Right forelimb (tissue), 1 donor: Measurements from ENCODE around the gene TM4SF4.

Source experiments
- DNase-seq: peaks from one replicate; pipeline ENCODE4 v3.0.0-alpha.2; 2018

The TM4SF4 gene

DNA sequence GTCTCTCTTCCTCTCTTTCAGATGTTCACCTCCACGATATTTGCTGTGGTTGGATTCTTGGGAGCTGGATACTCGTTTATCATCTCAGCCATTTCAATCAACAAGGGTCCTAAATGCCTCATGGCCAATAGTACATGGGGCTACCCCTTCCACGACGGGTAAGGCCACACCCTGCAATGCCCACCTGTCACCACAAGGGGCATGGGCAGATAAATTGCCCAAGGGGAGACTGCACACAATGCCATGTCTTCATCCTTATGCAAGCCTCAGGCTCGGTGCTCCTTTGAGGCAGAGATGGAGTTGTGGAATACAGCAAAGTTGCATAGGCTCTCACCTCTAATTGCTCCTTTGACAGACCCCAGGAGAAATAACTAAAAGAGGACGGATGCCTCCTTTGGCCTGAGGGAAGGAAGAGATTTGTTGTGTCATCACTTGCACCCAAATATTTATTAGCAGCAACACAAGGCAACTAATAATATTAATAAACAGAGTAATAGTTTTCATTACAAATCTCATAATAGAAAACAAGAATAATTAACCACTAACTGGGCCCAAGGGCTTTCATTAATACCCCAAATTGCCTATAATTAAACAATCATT is 13.2 kb downstream of the TM4SF4 start:
- DNase-seq = no peak

- no peak for DNase-seq
These were observed 14.7 kb downstream of the TM4SF4 start for GRCh38 chr3:149489060-149489690.

GRCh38 chr3:149490260-149490971 is 15.9 kb downstream of the TM4SF4 start:
- DNase-seq = no peak

- DNase-seq = no peak
These were observed 19.0 kb downstream of the TM4SF4 start for GRCh38 chr3:149493315-149494021.

- DNase-seq = peak; percentile 79
These were observed 19.7 kb downstream of the TM4SF4 start for GRCh38 chr3:149494022-149494758.

GRCh38 chr3:149494759-149495580 is 20.5 kb downstream of the TM4SF4 start:
- DNase-seq = no peak

DNA sequence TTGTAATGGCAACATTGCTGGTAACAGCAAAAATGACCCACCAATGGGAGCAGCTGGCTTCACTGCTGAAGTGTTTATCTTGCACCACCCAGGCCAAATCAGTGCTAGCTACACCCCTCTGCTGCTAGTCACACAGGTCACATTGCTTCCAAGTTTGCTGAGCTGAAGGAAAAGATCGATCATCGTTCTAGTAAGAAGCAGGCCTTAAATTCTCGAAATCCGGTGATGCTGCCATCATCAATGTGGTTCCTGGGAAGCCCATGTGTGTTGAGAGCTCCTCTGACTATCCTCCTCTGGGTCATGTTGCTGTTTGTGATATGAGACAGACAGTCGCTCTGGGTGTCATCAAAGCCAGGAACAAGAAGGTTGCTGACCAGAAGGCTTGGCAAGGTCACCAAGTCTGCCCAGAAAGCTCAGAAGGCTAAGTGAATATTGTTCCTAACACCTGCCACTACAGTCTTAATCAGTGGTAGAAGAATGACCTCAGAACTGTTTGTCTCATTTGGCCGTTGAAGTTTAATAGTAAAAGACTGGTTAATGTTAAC is 21.2 kb downstream of the TM4SF4 start:
- no peak for DNase-seq

- no peak for DNase-seq
These were observed 22.4 kb downstream of the TM4SF4 start for GRCh38 chr3:149496891-149497290.

GRCh38 chr3:149497966-149498670 is 23.6 kb downstream of the TM4SF4 start:
- no peak for DNase-seq

GRCh38 chr3:149501524-149501923 is 27.0 kb downstream of the TM4SF4 start:
- DNase-seq = no peak

DNA sequence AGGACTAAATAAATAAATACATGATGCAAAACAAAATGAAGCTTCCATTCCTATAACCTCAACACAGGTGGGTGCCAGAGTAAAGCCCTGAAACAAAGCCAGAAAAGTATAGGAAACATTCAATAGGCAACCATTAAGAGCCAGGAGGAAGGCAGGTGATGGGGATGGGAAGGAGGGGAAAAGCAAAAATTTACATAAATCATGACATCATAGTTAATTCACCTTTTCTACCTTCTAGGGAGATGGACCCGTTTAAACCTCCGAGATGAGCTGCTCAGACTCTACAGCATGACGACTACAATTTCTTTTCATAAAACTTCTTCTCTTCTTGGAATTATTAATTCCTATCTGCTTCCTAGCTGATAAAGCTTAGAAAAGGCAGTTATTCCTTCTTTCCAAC is 27.9 kb downstream of the TM4SF4 start:
- DNase-seq = no peak

DNA sequence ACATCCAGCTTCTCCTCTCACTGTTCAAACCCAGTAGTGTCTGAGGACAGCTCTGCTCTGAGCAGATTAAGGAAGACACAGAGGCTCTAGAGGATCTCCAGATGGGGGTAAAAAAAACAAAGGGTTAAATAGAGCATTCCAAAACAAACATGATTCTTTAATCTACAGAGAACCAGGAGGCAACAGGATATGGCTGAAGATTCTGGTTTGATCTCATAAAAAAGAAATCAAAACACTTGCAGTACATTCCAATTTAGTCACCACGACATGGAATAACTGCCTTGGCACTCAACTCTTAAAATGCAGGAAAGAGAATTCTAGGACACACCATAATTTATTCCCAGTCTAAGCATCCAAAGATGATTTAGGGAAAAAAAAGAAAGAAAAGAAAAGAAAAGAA is 32.0 kb downstream of the TM4SF4 start:
- no peak for DNase-seq

GRCh38 chr3:149506965-149507364 is 32.5 kb downstream of the TM4SF4 start:
- DNase-seq = no peak

GRCh38 chr3:149507491-149508324 is 33.2 kb downstream of the TM4SF4 start:
- no peak for DNase-seq

GRCh38 chr3:149509526-149509925 is 35.0 kb downstream of the TM4SF4 start:
- DNase-seq = no peak

DNA sequence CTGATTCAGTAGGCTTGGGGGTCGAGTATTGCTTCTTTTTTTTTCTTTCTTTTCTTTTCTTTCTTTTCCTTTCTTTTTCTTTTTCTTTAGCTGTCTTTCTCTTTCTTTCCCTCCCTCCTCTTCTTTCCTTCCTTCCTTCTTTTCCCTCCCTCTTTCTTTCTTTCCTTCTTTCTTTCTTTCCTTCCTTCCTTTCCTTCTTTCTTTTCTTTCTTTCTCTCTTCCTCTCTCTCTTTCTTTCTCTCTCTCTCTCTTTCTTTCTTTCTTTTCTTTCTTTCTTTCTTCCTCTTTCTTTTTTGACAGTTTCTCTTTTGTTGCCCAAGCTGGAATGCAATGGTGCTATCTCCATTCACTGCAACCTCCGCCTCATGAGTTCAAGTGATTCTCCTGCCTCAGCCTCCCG is 36.0 kb downstream of the TM4SF4 start:
- no peak for DNase-seq

DNA sequence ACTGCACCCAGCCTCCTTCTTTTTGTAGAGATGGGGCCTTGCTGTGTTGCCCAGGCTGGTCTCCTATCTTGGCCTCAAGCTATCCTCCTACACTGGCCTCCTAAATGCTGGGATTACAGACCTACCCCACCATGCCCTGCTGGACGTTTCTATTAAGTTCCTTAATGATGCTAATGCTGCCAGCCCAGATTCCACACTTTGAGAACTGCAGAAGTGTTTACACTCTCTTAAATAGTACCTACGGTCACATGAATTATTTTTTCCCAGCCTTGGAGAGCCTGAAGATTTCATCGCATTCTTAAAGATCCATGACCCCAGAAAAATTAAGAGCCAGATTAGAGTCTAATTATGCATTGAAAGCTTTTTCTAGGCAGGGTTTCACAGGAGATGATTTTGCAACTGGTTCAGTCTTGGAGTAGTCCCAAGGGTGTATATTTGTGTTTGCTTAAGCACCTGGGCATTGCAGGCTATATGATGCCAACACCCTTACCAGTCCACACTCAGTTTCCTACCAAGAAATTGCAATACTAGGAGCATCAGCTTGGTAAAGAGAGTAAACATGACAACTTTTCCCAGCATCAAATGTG is 36.6 kb downstream of the TM4SF4 start:
- DNase-seq = no peak

DNA sequence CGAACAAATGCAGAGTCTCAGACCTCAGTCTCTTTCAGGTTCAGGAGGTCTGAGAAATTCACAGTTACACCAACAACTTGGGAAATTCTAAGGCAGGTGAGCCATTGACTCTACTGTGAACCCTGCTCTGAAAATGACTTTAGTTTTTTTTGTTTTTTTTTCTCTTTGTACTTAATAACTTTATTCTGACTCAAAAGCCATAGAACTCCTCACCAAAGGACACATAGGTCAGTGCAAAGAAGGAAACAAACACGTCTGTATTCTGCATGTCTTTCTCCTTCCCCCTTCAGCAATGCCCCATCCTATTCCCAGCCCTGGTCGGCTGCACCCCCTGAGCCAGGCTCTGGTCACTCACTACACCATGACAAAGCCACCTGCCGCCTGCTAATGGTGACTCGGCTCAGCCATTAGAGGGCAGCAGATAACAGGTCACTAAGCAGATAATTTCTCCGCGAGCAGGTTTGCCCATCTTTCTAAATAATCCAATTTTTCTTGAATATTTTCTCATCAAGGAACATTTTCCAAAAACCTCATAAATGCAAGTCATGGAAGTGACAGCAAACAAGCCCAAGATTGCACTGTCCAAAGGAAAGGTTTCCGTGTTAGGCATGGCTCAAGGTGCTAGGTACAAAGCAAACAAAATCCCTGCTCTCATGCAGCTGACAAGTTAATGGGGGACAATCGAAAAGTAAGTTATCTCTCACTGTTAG is 37.7 kb downstream of the TM4SF4 start:
- peak; percentile 73 for DNase-seq

GRCh38 chr3:149514471-149514870 is 40.0 kb downstream of the TM4SF4 start:
- no peak for DNase-seq
